SIG-M5 treated with dmso at 0.1 percent for 504 hours (cell line): Measurements from ENCODE around the gene PMEPA1.

Experiments used
- DNase-seq: peaks from one replicate; lab custom pipeline; 2025; ENCODE audit not compliant: unreplicated experiment; lab: John Stamatoyannopoulos, UW

Gene PMEPA1

GRCh38 chr20:57611586-57612311 lies 98.1 kb downstream of the PMEPA1 start:
- no peak for DNase-seq

- DNase-seq: no peak
These were observed 99.4 kb downstream of the PMEPA1 start for GRCh38 chr20:57610261-57610952.

- no peak for DNase-seq
These were observed 100.0 kb downstream of the PMEPA1 start for GRCh38 chr20:57609842-57610167.

GRCh38 chr20:57609086-57609841 lies 100.6 kb downstream of the PMEPA1 start:
- DNase-seq: no peak

- no peak for DNase-seq
These were observed 101.3 kb downstream of the PMEPA1 start for GRCh38 chr20:57608516-57608915.

- no peak for DNase-seq
These were observed 103.9 kb downstream of the PMEPA1 start for GRCh38 chr20:57605878-57606277.

- no peak for DNase-seq
These were observed 104.8 kb downstream of the PMEPA1 start for GRCh38 chr20:57605045-57605444.

GRCh38 chr20:57603120-57603519 lies 106.7 kb downstream of the PMEPA1 start:
- no peak for DNase-seq

GRCh38 chr20:57601737-57602136 lies 108.1 kb downstream of the PMEPA1 start:
- no peak for DNase-seq

GRCh38 chr20:57601211-57601570 lies 108.6 kb downstream of the PMEPA1 start:
- no peak for DNase-seq

- no peak for DNase-seq
These were observed 109.2 kb downstream of the PMEPA1 start for GRCh38 chr20:57600320-57601210.

- no peak for DNase-seq
These were observed 111.3 kb downstream of the PMEPA1 start for GRCh38 chr20:57598491-57598890.
